GM12873 (cell line): ENCODE data around the gene C1orf146.

Source experiments
- CTCF ChIP-seq: IDR thresholded peaks from 2 replicates; pipeline ENCODE4 v1.5.1; 2012; ENCODE audit warnings: low read depth, mild to moderate bottlenecking, moderate library complexity, low read length, control low read depth; ENCODE audit not compliant: insufficient read depth; ENCODE audit errors: missing control alignments

The C1orf146 gene

GRCh38 chr1:92217721-92218120, at the start of gene C1orf146:
TSS of gene C1orf146 (plus strand) at chr1:92217915. CDS start at chr1:92231421, 13,506 bp downstream.
- TF ChIP-seq CTCF, result no peak

- no peak for TF ChIP-seq CTCF
These were observed 49.1 kb upstream of the C1orf146 start for GRCh38 chr1:92168657-92169056.

GRCh38 chr1:92169214-92170005, 48.3 kb upstream of the C1orf146 start:
- TF ChIP-seq CTCF, result no peak

- TF ChIP-seq CTCF, result no peak
These were observed 33.1 kb upstream of the C1orf146 start for GRCh38 chr1:92184632-92185031.

GRCh38 chr1:92186081-92186480, 31.6 kb upstream of the C1orf146 start:
- no peak for TF ChIP-seq CTCF

- TF ChIP-seq CTCF, result no peak
These were observed 29.1 kb upstream of the C1orf146 start for GRCh38 chr1:92188436-92189255.

GRCh38 chr1:92191726-92192125, 26.0 kb upstream of the C1orf146 start:
- TF ChIP-seq CTCF, result no peak
